Measurements from ENCODE around the gene NOS3. TPM values are rescaled to one million over a fixed set of nuclear protein-coding genes. Genes with fewer than 3 reads are reported as not detected.

Gene NOS3
- polyA plus RNA-seq, 1 experiment = 1.3 TPM

DNA sequence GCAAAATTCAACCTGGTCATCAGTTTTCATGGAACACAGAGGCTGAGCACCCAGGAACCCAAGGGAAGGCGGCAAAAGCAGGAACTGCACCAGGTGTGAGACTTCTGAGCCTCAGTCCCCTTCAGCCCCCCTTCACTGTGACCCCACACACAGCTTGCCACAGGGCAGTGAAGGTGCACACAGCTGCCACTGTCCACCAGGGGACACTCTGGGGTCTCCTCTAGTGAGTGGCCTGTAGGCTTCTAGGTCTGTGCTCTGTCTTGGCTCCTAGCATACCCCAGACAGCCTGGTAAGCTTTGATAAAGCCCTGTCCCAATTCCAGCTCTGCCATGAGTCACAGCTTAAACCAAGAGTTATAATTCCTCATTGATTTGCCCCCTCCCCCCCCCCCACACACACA, 24.8 kb upstream of the NOS3 start:
- no peak for DNase-seq (ENCODE audit: low read depth)
- Histone ChIP-seq H3K36me3 (ENCODE audit: control insufficient read depth, insufficient read depth, low read length) (no peaks in the 10 kb centered on the region), H3K4me3 (ENCODE audit: low read depth, low read length) (no peak overlapping the region), H3K27me3 (ENCODE audit: control insufficient read depth, insufficient read depth, low read length) (peaks cover 7% of the 10 kb centered on the region)
- POLR2A ChIA-PET = no interaction called here
- TF ChIP-seq, protein P1, sequence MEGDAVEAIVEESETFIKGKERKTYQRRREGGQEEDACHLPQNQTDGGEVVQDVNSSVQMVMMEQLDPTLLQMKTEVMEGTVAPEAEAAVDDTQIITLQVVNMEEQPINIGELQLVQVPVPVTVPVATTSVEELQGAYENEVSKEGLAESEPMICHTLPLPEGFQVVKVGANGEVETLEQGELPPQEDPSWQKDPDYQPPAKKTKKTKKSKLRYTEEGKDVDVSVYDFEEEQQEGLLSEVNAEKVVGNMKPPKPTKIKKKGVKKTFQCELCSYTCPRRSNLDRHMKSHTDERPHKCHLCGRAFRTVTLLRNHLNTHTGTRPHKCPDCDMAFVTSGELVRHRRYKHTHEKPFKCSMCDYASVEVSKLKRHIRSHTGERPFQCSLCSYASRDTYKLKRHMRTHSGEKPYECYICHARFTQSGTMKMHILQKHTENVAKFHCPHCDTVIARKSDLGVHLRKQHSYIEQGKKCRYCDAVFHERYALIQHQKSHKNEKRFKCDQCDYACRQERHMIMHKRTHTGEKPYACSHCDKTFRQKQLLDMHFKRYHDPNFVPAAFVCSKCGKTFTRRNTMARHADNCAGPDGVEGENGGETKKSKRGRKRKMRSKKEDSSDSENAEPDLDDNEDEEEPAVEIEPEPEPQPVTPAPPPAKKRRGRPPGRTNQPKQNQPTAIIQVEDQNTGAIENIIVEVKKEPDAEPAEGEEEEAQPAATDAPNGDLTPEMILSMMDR (IDR thresholded peaks at IDR 0.05; ENCODE audit: insufficient read depth, low read depth, low read length) = peak; percentile 25; the same call in 1 of the 2 replicates
- CTCF ChIA-PET = interaction anchor here (0.8 to 5.4 kb wide), 3 partner anchors 19 to 42 kb away, joined by 3 to 50 read pairs (median 3); no protein-coding TSS in a partner anchor

DNA sequence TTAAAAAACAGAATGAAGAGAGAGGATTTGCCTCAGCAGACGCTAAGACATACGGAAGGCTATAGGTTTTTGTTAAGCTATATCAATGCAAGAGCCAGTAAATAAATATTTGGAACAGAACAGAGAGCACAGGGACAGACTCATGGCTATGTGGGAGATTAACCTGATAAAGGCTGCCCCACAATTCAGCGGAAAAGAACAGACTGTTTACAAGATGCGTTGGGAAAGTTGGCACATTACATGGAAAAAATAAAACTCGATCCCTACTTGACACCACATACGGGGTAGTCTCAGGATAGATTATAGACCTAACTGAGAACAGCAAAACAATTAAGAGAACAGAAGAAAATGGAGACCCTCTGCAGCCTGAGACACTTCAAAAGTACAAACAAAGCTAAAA, 23.5 kb upstream of the NOS3 start:
- Histone ChIP-seq H3K4me3 (ENCODE audit: low read depth, low read length) (no peak overlapping the region), H3K27me3 (ENCODE audit: control insufficient read depth, insufficient read depth, low read length) (peaks cover 9% of the 10 kb centered on the region), H3K36me3 (ENCODE audit: control insufficient read depth, insufficient read depth, low read length) (no peaks in the 10 kb centered on the region)
- no peak for DNase-seq (ENCODE audit: low read depth)
- POLR2A ChIA-PET = no interaction called here
- TF ChIP-seq, protein P1 (IDR thresholded peaks at IDR 0.05; ENCODE audit: insufficient read depth, low read depth, low read length) = no peak
- CTCF ChIA-PET = interaction anchor here (0.6 to 1.5 kb wide), 3 partner anchors 18 to 140 kb away, joined by 3 to 8 read pairs (median 5); no protein-coding TSS in a partner anchor

DNA sequence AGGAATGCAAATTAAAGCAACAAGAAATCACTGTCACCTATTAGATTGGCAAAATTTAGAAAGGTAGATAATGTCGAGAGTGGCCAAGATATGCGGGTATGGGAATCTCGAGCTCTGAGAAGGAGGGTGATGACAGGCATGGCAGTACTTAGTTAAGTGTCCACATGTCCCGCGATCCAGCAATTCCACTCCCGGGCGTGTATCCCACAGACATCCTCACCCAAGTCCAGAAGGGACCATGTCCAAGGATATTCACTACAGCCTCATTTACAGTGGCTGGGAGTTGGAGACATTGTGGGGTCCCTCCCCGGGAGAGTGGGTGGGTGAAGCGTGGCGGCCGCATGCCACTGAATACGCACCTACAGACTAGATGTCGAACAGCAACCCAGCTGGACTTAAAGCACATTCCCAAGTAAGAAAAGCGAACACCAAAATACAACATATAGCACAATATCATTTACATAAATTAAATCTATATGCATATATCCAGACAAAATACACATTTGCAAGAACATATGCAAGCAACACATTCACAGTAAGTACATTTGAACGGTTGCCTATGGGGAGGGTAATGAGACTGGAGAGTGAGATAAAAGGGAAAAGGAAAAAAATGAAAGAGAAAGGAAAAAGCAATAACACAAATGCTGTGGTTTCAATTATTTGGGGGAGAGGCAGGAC, 22.6 kb upstream of the NOS3 start:
- Histone ChIP-seq H3K27me3 (ENCODE audit: control insufficient read depth, insufficient read depth, low read length) (peaks cover 9% of the 10 kb centered on the region), H3K4me3 (ENCODE audit: low read depth, low read length) (no peak overlapping the region), H3K36me3 (ENCODE audit: control insufficient read depth, insufficient read depth, low read length) (no peaks in the 10 kb centered on the region)
- TF ChIP-seq, protein P1 (IDR thresholded peaks at IDR 0.05; ENCODE audit: insufficient read depth, low read depth, low read length) = no peak
- POLR2A ChIA-PET = no interaction called here
- DNase-seq (ENCODE audit: low read depth) = no peak
- CTCF ChIA-PET = interaction anchor here (0.6 to 1.5 kb wide), 5 partner anchors 17 to 139 kb away, joined by 3 to 8 read pairs (median 5); no protein-coding TSS in a partner anchor

DNA sequence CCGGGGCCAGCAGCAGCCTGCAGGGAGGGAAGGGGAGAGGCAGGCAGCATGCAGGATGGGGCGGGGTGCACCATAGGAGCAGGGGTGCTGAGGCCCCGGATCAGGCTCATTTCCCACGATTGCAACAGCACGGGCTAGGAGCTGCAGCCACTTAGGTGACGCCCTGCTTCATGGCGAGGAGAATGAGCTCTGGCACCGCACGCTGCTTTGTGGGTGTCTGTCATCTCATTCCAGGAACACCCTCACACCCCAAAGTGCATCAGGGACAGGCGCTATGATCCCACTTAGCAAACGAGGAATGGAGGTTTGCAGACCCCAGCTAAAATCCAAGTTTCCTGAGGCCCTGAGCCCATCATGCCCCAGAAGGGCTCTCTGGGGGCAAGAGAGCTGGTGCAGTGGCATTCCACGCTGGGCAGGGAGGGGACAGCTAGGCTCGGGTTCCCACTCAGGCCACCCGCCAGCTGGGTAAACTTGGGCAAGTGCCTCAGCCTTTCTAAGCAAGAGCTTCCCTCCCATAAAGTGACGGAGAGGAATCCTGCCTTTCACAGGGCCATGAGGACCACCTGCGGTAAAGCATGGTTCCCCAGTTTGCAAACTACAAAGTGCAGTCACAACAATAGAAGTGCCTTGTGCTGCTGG, 22.0 kb upstream of the NOS3 start:
- TF ChIP-seq, protein P1 (IDR thresholded peaks at IDR 0.05; ENCODE audit: insufficient read depth, low read depth, low read length) = no peak
- Histone ChIP-seq H3K27me3 (ENCODE audit: control insufficient read depth, insufficient read depth, low read length) (peaks cover 9% of the 10 kb centered on the region), H3K36me3 (ENCODE audit: control insufficient read depth, insufficient read depth, low read length) (no peaks in the 10 kb centered on the region), H3K4me3 (ENCODE audit: low read depth, low read length) (no peak overlapping the region)
- DNase-seq (ENCODE audit: low read depth) = no peak
- ChIA-PET POLR2A (no interaction called here), CTCF (interaction anchor here (0.7 to 1.5 kb wide), 3 partner anchors 11 to 71 kb away, joined by 3 to 5 read pairs (median 4); no protein-coding TSS in a partner anchor)

DNA sequence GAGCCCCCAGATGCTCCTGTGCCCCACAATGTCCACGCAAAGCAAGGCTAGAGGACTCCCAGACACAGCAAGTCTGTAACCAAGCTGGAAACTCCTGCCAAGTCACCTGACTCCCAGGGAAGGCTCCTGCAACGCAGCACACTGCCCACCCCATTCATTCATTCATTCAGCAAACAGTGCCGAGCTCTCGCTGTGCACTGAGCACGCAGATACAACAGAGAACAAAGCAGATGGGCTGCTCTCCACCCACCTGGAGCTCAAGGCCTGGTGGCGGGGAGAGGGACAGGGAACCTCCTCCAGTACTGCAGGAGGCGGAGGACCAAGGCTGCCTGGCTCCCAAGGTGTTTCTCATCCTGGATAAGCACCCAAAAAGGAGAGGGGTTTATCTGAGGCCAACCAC, 21.3 kb upstream of the NOS3 start:
- H3K4me3 ChIP-seq (ENCODE audit: low read depth, low read length) = no peak overlapping the region
- TF ChIP-seq, protein P1 (IDR thresholded peaks at IDR 0.05; ENCODE audit: insufficient read depth, low read depth, low read length) = no peak
- POLR2A ChIA-PET = no interaction called here
- H3K36me3 ChIP-seq (ENCODE audit: control insufficient read depth, insufficient read depth, low read length) = no peaks in the 10 kb centered on the region
- no peak for DNase-seq (ENCODE audit: low read depth)
- CTCF ChIA-PET = interaction anchor here (1.3 to 1.5 kb wide), 2 partner anchors 16 to 71 kb away, joined by 3 to 5 read pairs; no protein-coding TSS in a partner anchor
- peaks cover 9% of the 10 kb centered on the region for H3K27me3 ChIP-seq (ENCODE audit: control insufficient read depth, insufficient read depth, low read length)
